Measurements from ENCODE around the gene POLQ.

POLQ gene

GRCh38 chr3:121517953-121518655, 27.7 kb downstream of the POLQ start:
- in situ Hi-C loops (cut with MboI; ENCODE audit: low pct_unique_long_range_greater_than_20kb, low sequenced_read_pairs, unreplicated experiment) = no loop called here
- TF ChIP-seq, protein P1, sequence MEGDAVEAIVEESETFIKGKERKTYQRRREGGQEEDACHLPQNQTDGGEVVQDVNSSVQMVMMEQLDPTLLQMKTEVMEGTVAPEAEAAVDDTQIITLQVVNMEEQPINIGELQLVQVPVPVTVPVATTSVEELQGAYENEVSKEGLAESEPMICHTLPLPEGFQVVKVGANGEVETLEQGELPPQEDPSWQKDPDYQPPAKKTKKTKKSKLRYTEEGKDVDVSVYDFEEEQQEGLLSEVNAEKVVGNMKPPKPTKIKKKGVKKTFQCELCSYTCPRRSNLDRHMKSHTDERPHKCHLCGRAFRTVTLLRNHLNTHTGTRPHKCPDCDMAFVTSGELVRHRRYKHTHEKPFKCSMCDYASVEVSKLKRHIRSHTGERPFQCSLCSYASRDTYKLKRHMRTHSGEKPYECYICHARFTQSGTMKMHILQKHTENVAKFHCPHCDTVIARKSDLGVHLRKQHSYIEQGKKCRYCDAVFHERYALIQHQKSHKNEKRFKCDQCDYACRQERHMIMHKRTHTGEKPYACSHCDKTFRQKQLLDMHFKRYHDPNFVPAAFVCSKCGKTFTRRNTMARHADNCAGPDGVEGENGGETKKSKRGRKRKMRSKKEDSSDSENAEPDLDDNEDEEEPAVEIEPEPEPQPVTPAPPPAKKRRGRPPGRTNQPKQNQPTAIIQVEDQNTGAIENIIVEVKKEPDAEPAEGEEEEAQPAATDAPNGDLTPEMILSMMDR (IDR thresholded peaks at IDR 0.05; ENCODE audit: extremely low read depth, insufficient read depth, missing control alignments) = no peak
- no peak for DNase-seq (ENCODE audit: low spot score)

DNA sequence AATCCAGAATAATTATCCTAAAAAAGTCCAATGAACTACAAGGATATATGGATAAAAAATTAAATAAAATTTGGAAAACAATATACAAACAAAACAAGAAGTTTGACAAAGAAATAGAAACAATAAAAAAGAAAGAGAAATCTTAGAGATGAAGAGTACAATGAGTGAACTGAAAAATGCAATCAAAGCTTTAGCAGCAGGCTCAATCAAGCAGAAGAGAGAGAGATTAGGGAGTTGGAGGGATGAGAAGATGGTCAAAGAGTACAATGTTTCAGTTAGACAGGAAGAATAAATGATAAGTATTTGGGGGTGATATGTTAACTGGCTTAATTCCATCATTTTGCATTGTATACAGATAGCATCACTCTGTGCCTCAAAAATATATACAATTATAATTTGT, 29.9 kb downstream of the POLQ start:
- in situ Hi-C loops (cut with MboI; ENCODE audit: low pct_unique_long_range_greater_than_20kb, low sequenced_read_pairs, unreplicated experiment) = no loop called here
- TF ChIP-seq, protein P1 (IDR thresholded peaks at IDR 0.05; ENCODE audit: extremely low read depth, insufficient read depth, missing control alignments) = no peak
- no peak for DNase-seq (ENCODE audit: low spot score)

DNA sequence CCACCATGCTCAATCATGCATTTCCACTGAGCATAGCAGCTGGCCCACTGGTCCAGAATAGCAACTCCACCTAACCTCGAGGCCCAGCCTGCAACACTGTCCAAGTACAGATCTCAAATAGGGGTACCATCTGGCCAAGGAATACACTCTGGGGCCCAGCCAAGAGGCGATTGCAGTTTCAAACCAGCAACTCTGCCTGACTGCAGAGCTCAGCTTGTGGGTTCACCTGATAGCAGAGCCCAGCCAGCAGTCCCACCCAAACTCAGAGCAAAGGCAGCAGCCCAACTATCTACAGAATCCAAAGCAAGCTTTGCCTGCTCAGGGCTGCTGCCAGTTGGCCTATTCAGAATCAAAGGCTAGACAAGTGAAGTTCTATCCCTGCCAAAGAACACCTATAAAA, 30.5 kb downstream of the POLQ start:
- in situ Hi-C loops (cut with MboI; ENCODE audit: low pct_unique_long_range_greater_than_20kb, low sequenced_read_pairs, unreplicated experiment) = no loop called here
- TF ChIP-seq, protein P1 (IDR thresholded peaks at IDR 0.05; ENCODE audit: extremely low read depth, insufficient read depth, missing control alignments) = no peak
- no peak for DNase-seq (ENCODE audit: low spot score)

DNA sequence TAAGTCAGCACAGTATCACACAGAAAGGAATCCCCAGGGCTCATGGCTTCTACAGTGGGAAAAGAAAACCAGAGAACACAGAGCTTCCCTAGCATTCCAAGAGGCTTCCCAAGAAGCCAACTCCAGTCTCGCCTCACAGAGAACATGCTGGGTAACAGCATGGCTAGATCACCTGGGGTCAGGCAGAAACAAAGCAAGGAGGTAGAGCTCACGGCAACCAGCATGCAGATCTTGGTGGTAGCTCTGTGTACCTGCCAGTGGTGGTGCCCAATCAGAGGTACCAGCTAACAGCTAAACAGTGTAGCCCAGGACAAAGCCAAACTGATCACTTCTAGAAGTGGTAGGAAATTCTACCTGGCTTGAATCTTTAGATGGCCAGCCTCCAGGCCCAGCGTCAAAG, 31.3 kb downstream of the POLQ start:
- DNase-seq (ENCODE audit: low spot score) = no peak
- TF ChIP-seq, protein P1 (IDR thresholded peaks at IDR 0.05; ENCODE audit: extremely low read depth, insufficient read depth, missing control alignments) = no peak
- in situ Hi-C loops (cut with MboI; ENCODE audit: low pct_unique_long_range_greater_than_20kb, low sequenced_read_pairs, unreplicated experiment) = no loop called here

- in situ Hi-C loops (cut with MboI; ENCODE audit: low pct_unique_long_range_greater_than_20kb, low sequenced_read_pairs, unreplicated experiment) = no loop called here
- TF ChIP-seq, protein P1 (IDR thresholded peaks at IDR 0.05; ENCODE audit: extremely low read depth, insufficient read depth, missing control alignments) = no peak
- DNase-seq (ENCODE audit: low spot score) = no peak
Observed at GRCh38 chr3:121508389-121508788, 37.4 kb downstream of the POLQ start.

GRCh38 chr3:121505256-121505655, 40.5 kb downstream of the POLQ start:
- in situ Hi-C loops (cut with MboI; ENCODE audit: low pct_unique_long_range_greater_than_20kb, low sequenced_read_pairs, unreplicated experiment) = no loop called here

More at GRCh38 chr3:121505256-121505655, 40.5 kb downstream of the POLQ start:
- TF ChIP-seq, protein P1 (IDR thresholded peaks at IDR 0.05; ENCODE audit: extremely low read depth, insufficient read depth, missing control alignments) = no peak
- DNase-seq (ENCODE audit: low spot score) = no peak
